DMS79 treated with DMSO at 0.1 percent for 48 hours (cell line): ENCODE results near the gene VSIG10L2.
"Not testable (repeated sequence)": the region's sequence is repeated elsewhere in the genome, so short reads cannot be mapped to it uniquely, and the experiment has no call there.

Source experiments
- DNase-seq: peaks from one replicate; lab custom pipeline; 2025; lab: John Stamatoyannopoulos, UW

The VSIG10L2 gene

GRCh38 chr11:125967515-125967914 lies 21.7 kb downstream of the VSIG10L2 start:
- DNase-seq: no peak

- peak; percentile 28 for DNase-seq
Measured at GRCh38 chr11:125968354-125968753, 22.5 kb downstream of the VSIG10L2 start.

- DNase-seq: no peak
Measured at GRCh38 chr11:125971618-125972017, 25.8 kb downstream of the VSIG10L2 start.

- no peak for DNase-seq
Measured at GRCh38 chr11:125974284-125974683, 28.4 kb downstream of the VSIG10L2 start.

GRCh38 chr11:125975634-125976033 lies 29.8 kb downstream of the VSIG10L2 start:
- peak; percentile 54 for DNase-seq

- no peak for DNase-seq
Measured at GRCh38 chr11:125976156-125976555, 30.3 kb downstream of the VSIG10L2 start.

GRCh38 chr11:125977333-125977732 lies 31.5 kb downstream of the VSIG10L2 start:
- DNase-seq: no peak

GRCh38 chr11:125978181-125978716 lies 32.4 kb downstream of the VSIG10L2 start:
- DNase-seq: no peak

GRCh38 chr11:125978778-125979407 lies 33.0 kb downstream of the VSIG10L2 start:
- no peak for DNase-seq

- DNase-seq: no peak
Measured at GRCh38 chr11:125979511-125979910, 33.7 kb downstream of the VSIG10L2 start.

GRCh38 chr11:125980436-125980835 lies 34.6 kb downstream of the VSIG10L2 start:
- no peak for DNase-seq

GRCh38 chr11:125982348-125982730 lies 36.5 kb downstream of the VSIG10L2 start:
- DNase-seq: no peak

GRCh38 chr11:125985956-125986355 lies 40.1 kb downstream of the VSIG10L2 start:
- not testable (repeated sequence) for DNase-seq

- DNase-seq: no peak
Measured at GRCh38 chr11:125987066-125987641, 41.3 kb downstream of the VSIG10L2 start.

GRCh38 chr11:125990244-125990643 lies 44.4 kb downstream of the VSIG10L2 start:
- DNase-seq: peak; percentile 100

- no peak for DNase-seq
Measured at GRCh38 chr11:125992893-125993292, 47.0 kb downstream of the VSIG10L2 start.

GRCh38 chr11:125994509-125994908 lies 48.7 kb downstream of the VSIG10L2 start:
- no peak for DNase-seq

GRCh38 chr11:125995313-125995712 lies 49.5 kb downstream of the VSIG10L2 start:
- no peak for DNase-seq

- DNase-seq: no peak
Measured at GRCh38 chr11:125998267-125998666, 52.4 kb downstream of the VSIG10L2 start.

GRCh38 chr11:125999234-125999880 lies 53.5 kb downstream of the VSIG10L2 start:
- DNase-seq: no peak

GRCh38 chr11:126002181-126002580 lies 56.3 kb downstream of the VSIG10L2 start:
- no peak for DNase-seq
